NCI-H146 treated with DMSO at 0.1 percent for 48 hours (cell line): Measurements from ENCODE around the gene HOXC10.

Experiments used
- DNase-seq: peaks from one replicate; lab custom pipeline; 2025; ENCODE audit not compliant: unreplicated experiment; lab: John Stamatoyannopoulos, UW

Gene HOXC10

DNA sequence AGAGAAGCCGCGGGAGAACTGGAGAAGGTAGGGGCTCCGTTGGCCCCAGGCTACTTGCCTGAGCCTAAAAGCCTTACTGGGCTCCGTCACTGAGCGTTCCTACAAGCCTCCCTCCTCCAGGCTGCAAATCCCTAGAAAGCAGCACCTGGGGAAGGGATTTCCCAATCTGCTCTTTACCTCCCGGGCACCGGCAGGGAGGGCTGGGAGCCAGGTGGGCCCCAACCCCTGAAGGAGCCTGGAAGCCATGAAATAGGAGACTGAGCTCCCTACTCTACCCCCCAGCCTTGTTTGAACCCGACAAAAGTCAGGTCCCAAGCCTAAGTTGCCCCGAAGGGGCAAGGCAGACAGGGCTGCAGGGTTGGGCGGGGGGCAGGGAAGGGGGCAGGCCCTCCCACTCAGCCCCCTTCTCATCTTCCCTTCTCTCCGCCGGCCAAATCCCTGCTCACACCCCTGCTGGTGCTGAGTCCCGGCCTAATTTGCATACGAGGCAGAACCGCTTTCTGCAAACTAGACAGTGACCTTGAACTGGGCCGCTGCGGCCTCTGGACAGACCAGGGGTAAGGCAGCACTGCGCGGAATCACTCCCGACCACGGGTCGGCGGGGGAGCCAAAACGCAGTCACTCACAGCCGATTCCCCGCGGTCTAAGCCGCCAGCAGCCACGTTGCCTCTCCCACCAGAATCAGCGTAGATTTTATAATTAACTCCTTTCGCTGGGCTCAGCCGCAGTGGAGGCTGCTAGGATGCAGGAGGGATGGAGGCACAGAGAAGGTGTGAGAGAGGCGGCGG lies 34.0 kb upstream of the HOXC10 start:
- DNase-seq = no peak

- DNase-seq = no peak
Observed at GRCh38 chr12:53951577-53952334, 33.2 kb upstream of the HOXC10 start.

DNA sequence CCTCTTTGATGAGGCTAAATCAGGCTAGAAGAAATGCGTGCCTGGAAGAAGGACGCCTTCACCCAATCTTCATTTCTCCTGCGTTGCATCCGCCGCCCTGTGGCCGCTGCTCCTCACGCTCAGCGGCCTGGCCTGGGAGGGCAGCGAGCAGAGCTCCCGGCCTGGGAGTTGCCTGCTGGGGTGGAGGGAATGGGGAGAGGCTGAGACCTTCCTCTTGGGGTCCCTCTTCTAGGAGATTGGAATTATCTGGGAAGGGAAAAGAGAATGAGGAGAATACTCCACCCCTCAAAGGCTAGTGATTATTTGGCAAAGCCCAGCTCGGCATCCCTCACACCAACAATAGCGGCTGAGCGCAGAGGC lies 32.6 kb upstream of the HOXC10 start:
- no peak for DNase-seq

DNA sequence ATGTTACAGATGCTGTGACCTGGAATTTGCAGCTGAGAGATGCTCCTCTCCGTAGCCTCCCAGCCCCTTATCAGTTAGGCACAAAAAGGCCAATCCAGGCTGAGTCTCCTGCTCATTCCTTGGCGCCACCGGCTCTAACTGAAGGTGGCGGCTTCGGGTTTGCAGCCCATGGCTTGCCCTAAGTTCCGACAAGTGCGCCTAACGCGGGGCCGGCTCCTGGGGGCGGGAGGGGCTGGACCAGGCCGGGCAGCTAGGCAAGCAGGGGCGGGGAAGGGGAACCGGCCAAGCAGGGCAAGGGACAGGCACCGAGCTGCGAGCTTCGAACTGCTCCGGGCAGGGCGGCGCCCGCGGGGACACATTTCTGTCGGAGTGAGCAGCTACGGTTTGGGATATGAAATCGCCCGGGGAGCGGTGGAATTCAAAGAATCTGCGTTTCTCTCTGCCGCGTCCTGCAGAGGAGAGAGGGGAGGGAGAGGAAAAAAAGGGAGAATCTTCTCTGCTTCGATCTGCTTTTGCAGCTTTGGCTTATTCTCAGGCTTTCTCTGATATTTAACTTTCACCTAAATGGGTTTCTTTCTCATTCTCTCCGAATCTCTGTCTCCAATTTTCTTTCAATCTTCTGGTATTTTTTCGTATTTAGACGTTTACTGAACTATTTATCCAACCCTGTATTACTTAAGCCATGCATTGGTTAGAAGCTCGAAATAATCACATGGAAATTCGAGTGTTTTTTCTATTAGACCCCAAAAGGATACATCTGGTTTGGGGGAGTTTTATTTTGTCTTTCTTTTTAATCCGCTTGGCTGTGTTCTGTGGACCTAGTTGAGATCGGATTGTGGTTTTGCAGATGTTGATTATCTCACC lies 31.8 kb upstream of the HOXC10 start:
- DNase-seq = no peak

GRCh38 chr12:53953831-53954693 lies 30.9 kb upstream of the HOXC10 start:
- no peak for DNase-seq

DNA sequence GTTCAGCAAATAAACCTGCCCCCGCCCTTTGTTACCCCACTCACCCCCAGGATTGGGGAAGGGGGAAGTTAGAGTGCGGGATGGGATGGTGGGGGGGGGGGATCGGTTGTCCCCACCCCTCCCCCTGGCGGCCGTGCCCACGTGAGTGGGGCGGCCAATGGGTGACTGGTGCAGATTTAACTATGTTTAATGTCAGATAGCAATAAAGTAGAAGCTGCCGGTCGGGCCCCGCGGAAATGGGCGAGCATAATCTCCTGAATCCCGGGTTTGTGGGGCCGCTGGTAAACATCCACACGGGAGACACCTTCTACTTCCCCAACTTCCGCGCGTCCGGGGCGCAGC lies 30.3 kb upstream of the HOXC10 start, which contains the start of gene HOXC12:
Gene HOXC12 (plus strand): TSS at position 210 of the 342 bp plus-strand sequence. CDS start 27 bp downstream, at position 237.
- DNase-seq = no peak

- no peak for DNase-seq
Observed at GRCh38 chr12:53955036-53955775, 29.7 kb upstream of the HOXC10 start.

- DNase-seq = no peak
Observed at GRCh38 chr12:53955776-53956250, 29.1 kb upstream of the HOXC10 start.

- DNase-seq = no peak
Observed at GRCh38 chr12:53956251-53956887, 28.6 kb upstream of the HOXC10 start.

DNA sequence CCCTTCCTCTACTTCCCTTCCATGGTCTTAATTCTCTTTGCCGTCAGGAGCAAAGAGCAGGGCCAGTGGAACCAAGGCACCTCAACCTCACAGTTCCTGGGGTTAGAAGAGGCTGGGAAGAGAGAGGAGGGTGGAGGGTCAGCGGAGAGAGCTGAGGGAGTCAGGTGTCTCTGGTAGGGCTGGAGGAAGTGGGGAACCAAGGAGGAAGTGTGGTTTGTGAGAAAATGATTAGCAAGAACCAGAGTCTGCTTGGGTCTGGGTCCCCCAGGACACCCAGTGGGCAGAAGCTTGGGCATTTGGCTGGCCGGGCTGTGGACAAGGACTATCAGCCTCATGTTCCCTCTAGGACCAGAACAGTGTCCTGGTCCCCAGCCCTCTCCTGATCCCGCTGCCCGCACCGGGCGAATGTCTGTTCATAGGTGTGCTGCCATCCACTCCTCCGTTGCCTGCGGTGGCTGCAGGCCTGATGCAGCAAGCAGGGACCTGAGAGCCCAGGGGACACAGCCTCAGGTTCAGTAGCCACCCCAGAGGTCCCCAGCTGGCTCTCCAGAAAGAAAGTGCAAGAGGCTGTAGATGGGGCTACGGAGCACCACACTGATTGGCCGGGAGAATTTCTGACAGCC lies 27.9 kb upstream of the HOXC10 start:
- no peak for DNase-seq

GRCh38 chr12:53958128-53958527 lies 26.8 kb upstream of the HOXC10 start:
- no peak for DNase-seq

DNA sequence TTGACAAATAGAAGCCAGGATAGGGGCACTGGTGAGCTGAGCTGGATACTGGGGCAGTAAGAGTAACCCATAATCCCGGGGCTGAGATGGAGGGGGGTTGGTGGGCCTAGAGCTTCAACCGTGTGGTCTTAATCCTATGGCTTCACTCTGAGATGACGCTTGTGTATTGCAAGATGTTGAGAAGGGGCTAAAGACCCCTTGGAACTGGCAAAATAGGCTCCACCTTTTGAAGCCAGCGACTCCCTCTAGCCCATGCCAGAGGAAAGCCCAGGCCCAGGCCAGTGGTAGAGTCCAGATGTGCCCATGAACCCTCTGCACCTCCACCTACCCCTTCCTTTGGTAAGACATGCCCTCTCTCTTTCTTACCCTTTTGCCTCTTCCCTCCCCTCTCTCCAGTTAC lies 25.6 kb upstream of the HOXC10 start:
- DNase-seq = no peak

- no peak for DNase-seq
Observed at GRCh38 chr12:53960187-53961024, 24.5 kb upstream of the HOXC10 start.

DNA sequence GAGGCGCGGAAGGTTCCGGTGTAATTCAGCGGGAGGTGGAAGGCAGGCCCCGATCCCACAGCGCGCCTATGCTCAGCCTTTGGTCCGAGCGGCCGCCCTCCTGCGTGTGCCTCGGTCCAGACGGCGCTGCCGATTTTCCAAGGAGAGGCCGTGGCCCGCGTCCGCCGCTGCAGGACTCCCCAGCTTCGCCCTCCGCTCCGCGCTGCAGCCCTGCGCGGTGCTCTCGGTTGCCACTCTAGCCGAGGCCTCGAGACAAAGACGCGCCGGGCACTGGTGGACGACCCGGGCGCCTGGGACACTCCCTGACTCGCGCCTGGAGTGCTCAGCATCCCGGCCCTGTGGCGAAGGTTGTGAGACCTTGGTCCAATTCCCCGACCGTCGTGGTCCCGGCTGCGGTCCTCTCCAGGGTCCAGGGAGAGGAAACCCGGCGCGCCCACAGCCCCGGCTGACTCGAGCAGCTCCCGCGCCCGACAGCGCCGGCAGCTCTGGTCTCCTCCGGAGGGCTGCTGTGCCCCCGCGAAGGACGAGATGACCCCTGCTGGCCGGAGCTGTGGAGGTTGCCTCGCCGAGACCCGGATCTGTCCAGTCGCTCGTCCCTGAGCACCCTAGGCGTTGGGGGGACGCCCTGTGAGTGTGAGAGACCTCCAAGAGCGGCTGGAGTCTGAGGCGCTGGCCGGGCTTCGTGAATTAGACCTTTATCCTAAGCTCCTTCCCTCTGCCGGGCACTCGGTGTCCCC lies 23.8 kb upstream of the HOXC10 start:
- DNase-seq = no peak

GRCh38 chr12:53963005-53963404 lies 21.9 kb upstream of the HOXC10 start:
- no peak for DNase-seq

DNA sequence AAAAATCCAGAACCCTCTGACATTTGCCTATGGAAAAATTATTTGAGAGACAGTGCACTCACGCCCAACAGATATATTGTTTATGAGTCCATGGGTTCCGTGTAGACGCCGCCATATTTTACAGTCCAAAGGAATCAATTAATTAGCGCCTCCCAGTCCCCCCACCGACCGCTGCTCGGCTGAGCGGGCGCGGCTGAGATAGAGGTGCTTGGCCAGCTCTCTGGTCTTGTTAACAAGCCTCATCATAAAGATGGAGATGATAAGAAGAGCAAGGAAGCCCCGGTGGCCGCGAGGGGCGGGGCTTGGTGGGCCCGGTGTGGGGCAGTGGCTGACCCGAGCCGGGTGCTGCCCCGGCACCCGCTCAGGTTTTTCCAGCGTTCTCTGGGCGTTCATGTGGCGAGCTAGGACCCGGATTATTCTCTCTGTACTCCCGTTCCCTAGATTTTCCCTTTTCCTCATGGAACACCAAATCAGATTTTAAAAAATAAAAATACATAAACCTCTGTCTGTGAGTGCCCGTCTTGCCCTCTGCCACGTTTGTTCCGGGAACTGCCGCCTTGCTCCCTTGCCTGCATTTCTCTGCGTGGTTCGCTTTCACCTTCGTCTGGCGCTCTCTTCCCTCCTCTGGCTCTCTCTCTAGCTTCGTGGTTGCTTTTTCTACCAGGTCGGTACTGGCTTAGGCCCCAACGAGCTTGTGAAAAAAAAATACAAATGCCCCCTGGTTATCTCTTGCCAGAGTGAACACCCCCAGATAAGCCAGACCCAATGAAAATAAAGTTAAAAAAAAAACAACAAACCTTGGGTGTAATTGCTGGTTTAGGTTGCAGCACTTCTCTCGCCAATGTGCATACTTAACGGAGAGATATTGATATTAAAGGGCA lies 21.3 kb upstream of the HOXC10 start:
- DNase-seq = no peak
